ENCODE data around the gene HSD17B14.
"Not testable (repeated sequence)": the region's sequence is repeated elsewhere in the genome, so short reads cannot be mapped to it uniquely, and the experiment has no call there.

The HSD17B14 gene

DNA sequence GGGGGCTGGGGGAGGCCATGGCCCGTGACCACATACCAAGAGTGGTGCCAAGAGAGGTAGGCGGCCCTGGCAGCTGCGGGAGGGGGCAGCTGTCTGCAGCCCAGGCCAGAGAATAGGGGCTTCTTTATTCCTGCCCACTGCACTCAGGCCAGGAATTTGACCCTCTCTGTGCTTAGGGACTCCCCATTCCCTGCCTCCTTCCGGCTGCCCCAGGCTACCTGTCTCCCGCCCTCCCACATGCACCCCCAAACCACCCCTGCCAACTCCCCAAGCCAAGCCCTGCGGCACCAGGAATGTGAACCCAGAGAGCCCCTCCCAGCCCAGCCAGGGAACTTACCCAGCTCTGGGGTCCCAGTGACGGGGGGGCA lies 31.4 kb upstream of the HSD17B14 start:
- no peak for DNase-seq (ENCODE audit: low read depth in 3 of 3)

DNA sequence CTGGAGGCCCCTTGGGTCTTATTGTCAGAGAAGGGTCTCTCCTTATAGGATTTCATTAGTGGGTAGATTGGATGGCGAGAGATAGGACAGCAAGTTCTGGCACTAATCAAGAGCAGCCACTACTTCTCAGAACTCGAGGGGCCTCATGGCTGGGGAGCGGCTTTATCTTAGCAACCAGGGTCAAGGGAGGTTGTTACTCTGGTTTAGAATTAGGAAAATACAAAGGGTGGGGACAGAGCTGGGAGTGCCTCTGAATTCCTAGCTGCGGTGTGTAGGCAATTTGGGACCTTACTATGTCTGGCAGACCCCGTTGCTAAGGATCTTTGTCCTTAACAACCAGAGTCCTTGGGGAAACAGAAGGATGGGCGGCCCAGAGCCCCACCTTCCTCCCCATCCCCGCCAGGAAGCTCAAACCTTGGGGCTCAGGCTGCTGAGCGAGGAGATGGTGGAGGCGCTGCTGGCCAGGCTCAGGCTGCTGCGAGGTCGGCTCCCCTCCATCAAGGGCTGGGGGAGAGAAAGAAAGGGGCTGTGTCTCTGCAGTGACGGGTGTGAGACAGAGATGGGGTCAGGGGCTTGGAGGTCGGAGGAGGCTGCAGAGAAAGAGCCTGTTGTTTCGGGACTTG lies 30.9 kb upstream of the HSD17B14 start:
- no peak for DNase-seq (ENCODE audit: low read depth in 3 of 3)

DNA sequence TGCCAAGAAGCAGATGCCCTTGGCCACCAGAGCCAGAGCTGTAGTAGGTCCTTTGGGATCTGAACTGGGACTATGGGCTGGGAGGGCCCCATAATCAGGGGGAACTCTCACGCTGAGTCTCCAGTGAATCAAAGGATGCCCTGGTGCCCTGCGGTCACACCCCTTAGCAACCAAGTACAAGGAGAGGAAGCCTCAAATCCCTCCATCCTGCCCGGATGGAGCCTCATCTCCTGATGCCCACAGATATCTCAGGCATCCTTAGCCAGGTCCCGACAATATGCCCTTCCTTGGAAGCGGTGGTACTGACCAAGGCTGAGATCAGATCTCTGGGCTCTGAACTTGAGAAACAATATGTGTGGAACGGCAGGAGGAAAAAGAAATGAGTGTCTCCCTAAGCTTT lies 30.4 kb upstream of the HSD17B14 start:
- DNase-seq (ENCODE audit: low read depth in 3 of 3), result no peak

- DNase-seq (ENCODE audit: low read depth in 3 of 3), result no peak
Measured at GRCh38 chr19:48862827-48863226, 26.5 kb upstream of the HSD17B14 start.

DNA sequence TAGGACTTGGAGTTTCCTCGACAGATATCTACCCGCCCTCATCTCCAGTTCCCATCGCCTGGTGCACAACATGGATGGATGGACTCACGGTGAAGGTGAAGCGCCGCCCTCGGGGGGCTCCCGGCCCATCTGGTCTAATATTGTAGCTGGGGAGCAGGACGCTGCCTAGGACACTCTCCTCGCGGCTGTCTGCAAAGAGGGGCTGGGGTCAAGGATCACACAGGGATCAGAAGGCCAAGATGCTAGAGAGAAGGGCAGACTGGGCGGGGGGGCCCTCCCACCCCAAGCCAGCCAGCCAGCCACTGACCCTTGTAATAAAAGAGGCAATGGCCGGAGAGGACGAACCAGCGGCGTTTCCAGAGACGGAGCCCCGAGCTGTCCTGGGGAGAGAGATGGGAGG lies 25.0 kb upstream of the HSD17B14 start:
- DNase-seq (ENCODE audit: low read depth in 3 of 3), result no peak

DNA sequence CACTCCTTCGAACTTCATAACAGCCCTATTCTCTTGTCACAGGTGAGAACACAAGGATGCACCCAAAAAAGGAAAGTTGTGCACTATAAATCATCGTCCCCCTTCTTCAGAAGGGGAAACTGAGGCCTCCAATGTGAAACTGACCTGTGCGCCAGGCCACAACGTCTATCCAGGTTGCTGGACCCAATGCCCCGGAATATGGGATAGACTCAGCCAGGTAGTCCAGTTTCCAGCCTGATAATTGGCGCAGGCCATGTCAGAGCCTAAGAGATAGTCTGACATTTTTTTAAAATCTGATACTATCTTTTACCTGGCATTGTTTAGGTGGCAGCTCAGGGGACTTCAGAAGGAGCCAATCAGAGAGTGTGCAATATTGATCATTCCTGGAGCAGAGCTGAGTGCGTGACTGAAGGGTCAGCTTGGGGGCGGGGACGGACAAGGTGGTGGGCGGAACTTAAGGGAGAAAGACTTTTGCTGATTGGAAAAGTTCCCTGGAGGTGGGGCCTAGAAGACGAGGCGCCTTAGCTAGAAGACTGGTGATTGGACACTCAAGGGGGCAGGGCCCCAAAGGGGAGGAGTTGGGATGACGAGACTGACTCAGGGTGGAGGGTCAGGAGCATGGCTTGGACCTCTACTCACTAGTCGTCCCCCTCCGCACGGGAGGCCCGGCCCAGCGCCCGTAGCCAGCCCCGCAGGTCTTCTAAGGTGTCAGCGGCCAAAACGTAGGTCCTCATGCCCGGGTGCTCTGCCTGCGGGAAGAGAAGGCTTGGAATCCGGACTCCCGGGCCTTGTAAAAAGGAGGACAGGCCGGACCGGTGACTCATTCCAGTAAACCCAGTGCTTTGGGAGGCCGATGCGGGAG lies 23.7 kb upstream of the HSD17B14 start:
- DNase-seq (ENCODE audit: low read depth in 3 of 3), result no peak

DNA sequence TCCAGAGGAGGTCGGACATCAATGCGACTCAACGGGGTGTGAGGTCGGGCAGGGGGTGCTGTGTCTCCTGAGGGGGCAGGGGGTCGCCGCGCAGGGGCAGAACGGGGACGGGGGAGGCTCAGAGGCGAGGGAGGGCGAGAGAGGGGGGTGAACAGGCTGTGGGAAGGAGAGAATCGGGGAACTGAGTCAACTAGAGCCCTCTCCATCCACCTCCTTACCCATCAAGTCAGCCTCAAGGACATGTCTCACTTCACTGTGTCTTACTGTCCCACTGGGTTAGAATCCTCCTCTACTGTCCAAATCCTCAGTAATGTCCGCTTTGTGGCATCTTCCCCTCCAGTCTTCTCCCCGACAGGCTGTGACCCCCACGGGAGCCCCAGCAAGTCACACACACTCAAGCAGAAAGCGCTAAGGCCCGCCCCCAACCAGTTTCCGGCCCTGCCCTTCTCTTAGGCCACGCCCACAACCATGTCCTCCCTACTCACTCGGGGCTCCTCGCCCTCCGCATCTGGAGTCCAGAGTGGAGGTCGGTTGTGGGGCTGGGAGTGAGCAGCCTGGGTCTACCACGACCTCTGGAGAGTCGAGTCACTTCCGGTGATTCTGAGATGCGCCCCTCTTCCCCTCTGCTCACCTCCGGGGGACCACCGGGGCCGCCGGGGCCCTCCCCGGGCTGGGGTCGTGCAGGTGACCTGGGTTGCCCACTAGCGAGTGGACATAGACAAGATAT lies 22.9 kb upstream of the HSD17B14 start:
- peak; percentile 44 to 84 (median 73) for DNase-seq (ENCODE audit: low read depth in 3 of 3)

DNA sequence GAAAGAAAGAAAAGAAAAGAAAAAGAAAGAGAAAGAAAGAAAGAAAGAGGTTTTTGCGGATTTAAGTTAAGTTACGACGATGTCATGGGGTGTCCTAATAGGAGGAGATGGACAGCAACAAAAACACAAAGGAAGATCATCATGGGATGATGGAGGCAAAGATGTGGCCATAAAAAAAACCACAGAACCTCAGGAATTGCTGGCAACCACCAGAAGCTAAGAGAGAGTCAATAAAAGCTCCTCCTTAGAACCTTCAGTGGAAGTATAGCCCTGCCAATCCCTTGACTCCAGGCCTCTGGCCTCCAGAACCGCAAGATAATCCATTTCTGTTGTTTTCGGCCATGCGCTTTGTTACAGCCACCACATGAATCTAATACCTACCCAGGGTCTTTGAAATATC lies 20.6 kb upstream of the HSD17B14 start:
- DNase-seq (ENCODE audit: low read depth in 3 of 3), result no peak

- DNase-seq (ENCODE audit: low read depth in 3 of 3), result no peak
Measured at GRCh38 chr19:48854103-48854502, 17.8 kb upstream of the HSD17B14 start.

- DNase-seq (ENCODE audit: low read depth in 3 of 3), result no peak
Measured at GRCh38 chr19:48853483-48853882, 17.2 kb upstream of the HSD17B14 start.

- no peak for DNase-seq (ENCODE audit: low read depth in 3 of 3)
Measured at GRCh38 chr19:48852292-48852691, 16.0 kb upstream of the HSD17B14 start.

- DNase-seq (ENCODE audit: low read depth in 3 of 3), result not testable (repeated sequence)
Measured at GRCh38 chr19:48846659-48847058, 10.4 kb upstream of the HSD17B14 start.

- DNase-seq (ENCODE audit: low read depth in 3 of 3), result no peak
Measured at GRCh38 chr19:48845384-48845783, 9.1 kb upstream of the HSD17B14 start.

DNA sequence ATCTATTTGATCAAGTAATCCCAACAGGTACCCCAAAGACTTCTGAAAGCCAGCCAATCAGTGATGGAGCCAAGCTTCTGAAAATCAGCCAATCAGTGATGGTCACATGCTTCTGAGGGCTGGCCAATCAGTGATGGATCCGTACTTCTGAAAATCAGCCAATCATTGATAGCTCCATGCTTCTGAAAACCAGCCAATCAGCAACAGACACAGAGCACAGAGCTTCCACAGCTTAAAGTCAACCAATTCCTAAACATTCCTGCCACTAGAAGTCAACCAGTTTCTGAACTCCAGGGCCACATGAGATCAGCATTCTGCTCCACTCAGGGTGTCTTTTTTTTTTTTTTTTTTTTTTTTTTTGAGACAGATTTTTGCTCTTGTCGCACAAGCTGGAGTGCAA lies 8.2 kb upstream of the HSD17B14 start:
- no peak for DNase-seq (ENCODE audit: low read depth in 3 of 3)

GRCh38 chr19:48842789-48843162 lies 6.5 kb upstream of the HSD17B14 start:
- peak in 2 of 3 donors; percentile 28 to 40 for DNase-seq (ENCODE audit: low read depth in 3 of 3)

DNA sequence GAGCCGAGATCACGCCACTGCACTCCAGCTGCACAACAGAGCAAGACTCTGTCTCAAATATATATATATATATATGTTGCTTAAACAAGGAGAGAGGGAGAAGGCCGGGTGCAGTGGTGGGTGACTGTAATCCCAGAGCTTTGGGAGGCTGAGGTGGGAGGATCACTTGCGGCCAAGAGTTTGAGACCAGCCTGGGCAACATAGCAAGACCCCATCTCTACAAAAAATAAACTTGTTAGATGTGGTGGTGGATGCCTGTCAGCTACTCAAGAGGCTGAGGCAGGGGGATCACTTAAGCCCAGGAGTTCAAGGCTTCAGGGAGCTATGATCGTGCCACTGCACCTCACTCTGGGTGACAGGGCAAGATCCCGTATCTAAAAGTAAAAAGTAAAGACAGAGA lies 5.3 kb upstream of the HSD17B14 start:
- DNase-seq (ENCODE audit: low read depth in 3 of 3), result no peak

GRCh38 chr19:48841047-48841446 lies 4.8 kb upstream of the HSD17B14 start:
- no peak for DNase-seq (ENCODE audit: low read depth in 3 of 3)

DNA sequence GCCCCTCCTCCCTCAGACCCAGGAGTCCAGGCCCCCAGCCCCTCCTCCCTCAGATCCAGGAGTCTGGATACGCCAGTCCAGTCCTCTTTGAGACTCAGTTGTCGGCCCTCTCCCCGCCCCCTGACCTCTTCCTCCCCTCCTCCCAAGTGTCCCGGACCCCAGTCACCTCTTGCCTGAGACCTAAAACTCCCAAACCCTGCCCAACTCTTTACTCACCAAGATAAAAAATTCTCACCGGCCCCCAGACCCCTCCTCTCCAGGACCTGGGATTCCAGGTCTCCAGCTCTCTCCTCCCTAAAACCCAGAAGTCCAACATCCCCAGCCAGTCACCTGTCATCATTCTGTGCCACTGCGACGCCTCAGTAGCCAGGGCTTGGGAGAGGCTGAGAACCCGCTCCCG lies 1.4 kb upstream of the HSD17B14 start:
- DNase-seq (ENCODE audit: low read depth in 3 of 3), result no peak

DNA sequence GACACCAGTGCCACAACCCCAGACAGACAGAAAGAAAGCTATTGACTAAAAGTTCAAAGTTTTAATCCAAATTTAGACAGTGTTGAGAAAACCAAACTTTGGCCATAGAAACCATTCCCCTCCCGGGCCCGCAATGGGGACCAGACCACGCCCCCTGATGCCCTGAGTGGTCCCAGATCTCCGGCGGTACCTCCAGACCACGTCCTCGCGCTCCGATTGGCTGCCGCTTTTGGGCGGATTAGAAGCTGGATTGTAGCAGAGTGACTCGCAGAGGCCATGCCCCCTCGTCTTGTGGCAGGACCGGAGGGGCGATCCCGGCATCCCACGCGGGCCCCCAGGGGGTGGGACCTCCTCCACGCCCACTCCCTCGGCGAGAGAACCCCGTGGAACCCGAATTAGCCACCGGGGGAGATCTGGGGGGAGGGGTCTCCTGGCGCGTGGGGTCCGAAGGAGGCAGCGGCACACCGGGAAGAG lies 797 bp upstream of the HSD17B14 start:
- peak; percentile 52 to 77 (median 66) for DNase-seq (ENCODE audit: low read depth in 3 of 3)

GRCh38 chr19:48835734-48836088 lies 580 bp downstream of the HSD17B14 start:
- peak; percentile 89 to 96 (median 95) for DNase-seq (ENCODE audit: low read depth in 3 of 3)

DNA sequence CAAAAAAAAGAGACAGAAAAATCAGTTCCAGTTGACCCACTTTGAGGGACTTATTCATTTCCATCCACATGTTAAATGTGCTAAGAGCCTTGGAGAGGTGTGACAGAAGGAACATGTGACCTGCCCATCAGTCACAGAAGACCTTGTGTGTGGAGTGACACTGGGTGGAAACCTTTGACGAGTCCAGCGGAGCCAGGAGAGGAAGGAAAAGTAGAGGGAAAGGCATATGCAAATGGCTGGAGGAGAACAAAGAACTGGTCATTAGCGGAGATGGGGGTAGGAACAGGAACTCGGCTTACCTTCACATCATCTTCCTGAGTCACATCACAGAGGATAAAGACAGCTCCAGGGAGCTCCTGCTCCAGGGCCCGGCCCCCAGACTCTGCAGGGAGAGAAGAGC lies 2.3 kb downstream of the HSD17B14 start:
- no peak for DNase-seq (ENCODE audit: low read depth in 3 of 3)

GRCh38 chr19:48833049-48833448 lies 3.2 kb downstream of the HSD17B14 start:
- DNase-seq (ENCODE audit: low read depth in 3 of 3), result no peak

GRCh38 chr19:48830965-48831364 lies 5.3 kb downstream of the HSD17B14 start:
- no peak for DNase-seq (ENCODE audit: low read depth in 3 of 3)

Measured in stimulated activated CD4-positive, alpha-beta T cell treated with anti-CD3 and anti-CD28 coated beads, TNF-alpha, amount 100 ng/mL, for 48 hours (primary cell).